Small intestine (tissue), 7 donors: Measurements from ENCODE around the gene ADARB2. TPM values are rescaled to one million over a fixed set of nuclear protein-coding genes. Genes with fewer than 3 reads are reported as not detected.

Experiments
- DNase-seq, 2 donors: peaks; one replicate each; pipeline versions ENCODE4 v3.0.0 to v3.0.0-alpha.2; 2013
- FAIRE-seq: peaks from 2 replicates; lab custom pipeline; 2012; peaks lifted over from hg19 to GRCh38; lab: Jason Lieb, UNC
- H3K27ac ChIP-seq, 3 donors: one replicate each; pipeline ENCODE4 v1.5.1; 2013; ENCODE audit warnings: low read length in 2 of 3, mild to moderate bottlenecking in 2 of 3, control low read depth in 1 of 3, inconsistent platforms in 1 of 3, low read depth in 1 of 3, moderate library complexity in 1 of 3
- H3K27me3 ChIP-seq, 3 donors: one replicate each; pipeline ENCODE4 v1.6.1; 2013; ENCODE audit warnings: low read length in 3 of 3, inconsistent platforms in 1 of 3; ENCODE audit not compliant: control insufficient read depth in 3 of 3, insufficient read depth in 3 of 3
- H3K36me3 ChIP-seq, 3 donors: one replicate each; pipeline ENCODE4 v1.6.1; 2013; ENCODE audit warnings: low read length in 3 of 3, inconsistent platforms in 1 of 3, low read depth in 1 of 3, mild to moderate bottlenecking in 1 of 3, moderate library complexity in 1 of 3; ENCODE audit not compliant: control insufficient read depth in 3 of 3, insufficient read depth in 2 of 3
- H3K4me1 ChIP-seq, 3 donors: one replicate each; pipeline ENCODE4 v1.6.1; 2013; ENCODE audit warnings: low read length in 2 of 3, inconsistent platforms in 1 of 3, low read depth in 1 of 3, mild to moderate bottlenecking in 1 of 3, moderate library complexity in 1 of 3; ENCODE audit not compliant: control insufficient read depth in 3 of 3, insufficient read depth in 2 of 3
- H3K4me3 ChIP-seq, 3 donors: one replicate each; pipeline ENCODE4 v1.5.1; 2013; ENCODE audit warnings: low read length in 3 of 3, control low read depth in 1 of 3, inconsistent platforms in 1 of 3, low read depth in 1 of 3, mild to moderate bottlenecking in 1 of 3, moderate library complexity in 1 of 3
- H3K9me3 ChIP-seq, 2 donors: one replicate each; pipeline ENCODE4 v1.6.1; 2013; ENCODE audit warnings: low read depth in 1 of 2, low read length in 1 of 2; ENCODE audit not compliant: control insufficient read depth in 2 of 2, insufficient read depth in 1 of 2
- WGBS, 3 donors: extraction: QIAGEN DNeasy Blood & Tissue Kit; methylation state at CpG; one replicate each; pipeline ENCODE4 v1.1.7; 2013; 5-methylcytosine and 5-hydroxymethylcytosine counted together
- polyA plus RNA-seq, 4 donors: library from polyadenylated mRNA; stranded (reverse) in 3 of 4; unstranded in 1 of 4; fragments of 200-250 nt in 3 of 4; fragments of 120-200 nt in 1 of 4; gene quantifications; one replicate each; pipeline versions ENCODE4 v1.2.1 to v1.2.3, GENCODE V29; 2013
- donor health status: healthy with polysubstance abuse.
- donor health status: control.
- donor health status: control.
- donor health status: Bipolar disorder and iron deficiency.
- donor health status: healthy.

ADARB2 gene
- polyA plus RNA-seq, 4 donors, result 0.35 to 1.8 (median 0.94) TPM

GRCh38 chr10:1712944-1713671 is 24.2 kb downstream of the ADARB2 start:
- H3K4me3 ChIP-seq, result no peak overlapping the region
- DNase-seq, result no peak
- H3K27me3 ChIP-seq, result peaks cover 0 to 8% (median 0%) of the 10 kb centered on the region in 3 donors
- H3K36me3 ChIP-seq, result no peaks in the 10 kb centered on the region
- FAIRE-seq, result no peak
- no peaks in the 10 kb centered on the region for H3K9me3 ChIP-seq
- WGBS, 3 donors, result 82 to 89% (median 84%) methylated on average over 18 of the region's 18 CpGs
- no peaks in the 10 kb centered on the region for H3K4me1 ChIP-seq
- H3K27ac ChIP-seq, result no peak overlapping the region

DNA sequence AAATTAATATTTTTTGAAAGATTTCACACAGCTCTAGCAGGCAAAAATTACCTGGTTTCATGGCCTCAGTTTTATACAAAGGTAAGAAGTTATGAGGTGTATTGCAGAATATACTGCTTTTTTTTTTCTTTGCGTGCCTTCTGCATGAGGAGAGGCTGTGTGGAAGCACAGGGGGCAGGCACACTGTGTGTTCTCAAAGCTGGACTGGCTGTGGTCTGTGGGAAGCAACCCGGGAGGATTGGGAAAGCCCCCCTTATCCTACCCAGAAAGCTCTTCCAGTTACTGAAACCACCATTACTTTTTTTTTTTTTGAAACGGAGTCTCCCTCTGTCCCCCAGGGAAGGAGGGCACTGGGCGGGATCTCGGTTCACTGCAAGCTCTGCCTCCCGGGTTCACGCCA is 25.0 kb downstream of the ADARB2 start:
- FAIRE-seq, result no peak

GRCh38 chr10:1709161-1709560 is 28.2 kb downstream of the ADARB2 start:
- WGBS, 3 donors, result 31 to 50% (median 44%) methylated on average over 2 of the region's 2 CpGs
- no peak for FAIRE-seq
- Histone ChIP-seq H3K4me3 (no peak overlapping the region), H3K36me3 (no peaks in the 10 kb centered on the region), H3K27ac (no peak overlapping the region), H3K9me3 (peaks cover 0 to 7% of the 10 kb centered on the region in 2 donors), H3K4me1 (no peaks in the 10 kb centered on the region), H3K27me3 (peaks cover 0 to 4% (median 2%) of the 10 kb centered on the region in 3 donors)
- no peak for DNase-seq

More for the DNA sequence above, 25.0 kb downstream of the ADARB2 start:
- Histone ChIP-seq H3K27me3 (peaks cover 0 to 8% (median 0%) of the 10 kb centered on the region in 3 donors), H3K36me3 (no peaks in the 10 kb centered on the region), H3K27ac (no peak overlapping the region), H3K9me3 (no peaks in the 10 kb centered on the region), H3K4me3 (no peak overlapping the region), H3K4me1 (no peaks in the 10 kb centered on the region)
- no peak for DNase-seq
- 66 to 78% (median 72%) methylated on average over 3 to 5 of the region's 7 CpGs for WGBS, 3 donors

DNA sequence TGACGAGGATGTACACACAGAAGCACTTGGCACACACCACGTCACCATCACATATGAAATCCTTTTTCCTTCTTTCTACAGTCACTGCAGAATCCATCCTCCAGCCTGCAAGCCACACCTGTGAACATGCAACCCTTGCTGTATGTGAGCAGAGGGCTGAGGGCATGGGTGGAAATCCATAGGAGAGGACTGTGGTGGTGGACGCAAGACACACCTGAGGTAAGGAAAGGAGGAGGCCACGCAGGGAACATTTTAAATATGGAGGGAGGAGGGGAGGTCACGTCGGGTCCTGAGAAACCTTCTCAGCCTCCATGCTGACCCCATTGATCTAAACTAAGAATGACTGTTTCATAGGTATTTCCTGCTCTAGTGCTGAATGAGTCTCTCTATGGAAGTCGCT is 28.6 kb downstream of the ADARB2 start:
- FAIRE-seq (no peak), DNase-seq (no peak)
- no peak overlapping the region for H3K4me3 ChIP-seq
- peaks cover 0 to 4% (median 2%) of the 10 kb centered on the region in 3 donors for H3K27me3 ChIP-seq
- no peak overlapping the region for H3K27ac ChIP-seq
- no peaks in the 10 kb centered on the region for H3K36me3 ChIP-seq
- 63 to 80% (median 79%) methylated on average over 7 of the region's 7 CpGs for WGBS, 3 donors
- peaks cover 0 to 11% of the 10 kb centered on the region in 2 donors for H3K9me3 ChIP-seq
- no peaks in the 10 kb centered on the region for H3K4me1 ChIP-seq

DNA sequence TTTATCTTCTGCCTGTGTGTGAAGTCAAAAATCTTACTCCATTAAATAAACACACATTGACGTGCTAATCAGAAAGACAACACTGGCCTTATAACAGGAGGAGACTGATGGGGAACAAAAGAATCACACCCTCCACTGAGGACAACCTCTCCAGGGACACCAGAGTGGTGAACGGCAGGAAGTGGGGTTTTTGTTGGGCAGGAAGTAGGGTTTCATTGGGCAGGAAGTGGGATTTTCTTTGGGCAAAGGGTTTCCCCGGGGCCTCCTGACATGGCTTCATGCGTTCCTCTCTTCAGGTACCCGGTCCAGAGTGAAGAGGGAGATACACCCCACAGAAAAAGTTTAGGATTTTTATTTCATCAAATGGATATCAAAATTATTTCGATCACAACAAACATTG is 30.6 kb downstream of the ADARB2 start:
- peaks cover 0 to 21% of the 10 kb centered on the region in 2 donors for H3K9me3 ChIP-seq
- no peak for FAIRE-seq
- 24 to 44% (median 31%) methylated on average over 6 of the region's 6 CpGs for WGBS, 3 donors
- H3K27ac ChIP-seq, result no peak overlapping the region
- peaks cover 2 to 4% (median 4%) of the 10 kb centered on the region in 3 donors for H3K27me3 ChIP-seq
- H3K36me3 ChIP-seq, result no peaks in the 10 kb centered on the region
- H3K4me1 ChIP-seq, result no peaks in the 10 kb centered on the region
- no peak overlapping the region for H3K4me3 ChIP-seq
- DNase-seq, result no peak

DNA sequence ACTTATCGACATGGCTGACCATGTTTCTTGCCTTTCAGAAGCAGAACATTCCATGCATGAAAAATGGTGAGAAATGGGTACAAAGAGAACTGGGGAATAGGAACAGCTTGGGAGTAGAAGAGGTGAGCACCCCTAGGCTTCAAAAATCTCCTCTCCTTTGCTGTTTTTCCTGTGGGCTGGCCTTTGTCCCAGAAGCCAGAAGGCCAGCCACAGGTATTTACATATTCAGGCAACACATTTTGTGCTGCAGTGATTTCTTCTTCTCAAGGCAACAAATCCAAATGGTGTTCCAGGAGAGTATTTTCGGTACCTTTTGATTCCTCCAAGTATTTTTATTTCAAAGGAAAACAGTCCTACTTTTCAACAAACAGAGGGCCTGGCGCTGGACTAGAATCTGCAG is 31.1 kb downstream of the ADARB2 start:
- peaks cover 2 to 4% (median 4%) of the 10 kb centered on the region in 3 donors for H3K27me3 ChIP-seq
- DNase-seq, result no peak
- no peak overlapping the region for H3K4me3 ChIP-seq
- H3K36me3 ChIP-seq, result no peaks in the 10 kb centered on the region
- H3K27ac ChIP-seq, result no peak overlapping the region
- 88 to 94% (median 92%) methylated on average over 3 of the region's 3 CpGs for WGBS, 3 donors
- peaks cover 0 to 21% of the 10 kb centered on the region in 2 donors for H3K9me3 ChIP-seq
- no peak for FAIRE-seq
- no peaks in the 10 kb centered on the region for H3K4me1 ChIP-seq

GRCh38 chr10:1698185-1698584 is 39.1 kb downstream of the ADARB2 start:
- Histone ChIP-seq H3K9me3 (peaks cover 0 to 6% of the 10 kb centered on the region in 2 donors), H3K27ac (no peak overlapping the region), H3K4me1 (no peaks in the 10 kb centered on the region), H3K36me3 (no peaks in the 10 kb centered on the region), H3K4me3 (no peak overlapping the region), H3K27me3 (peaks cover 0 to 4% (median 0%) of the 10 kb centered on the region in 3 donors)
- WGBS, 3 donors, result 78 to 82% (median 82%) methylated on average over 8 of the region's 8 CpGs
- DNase-seq (no peak), FAIRE-seq (no peak)

- H3K9me3 ChIP-seq, result no peaks in the 10 kb centered on the region
- FAIRE-seq, result no peak
Observed at GRCh38 chr10:1696106-1696505, 41.2 kb downstream of the ADARB2 start.

More at GRCh38 chr10:1696106-1696505, 41.2 kb downstream of the ADARB2 start:
- H3K36me3 ChIP-seq, result no peaks in the 10 kb centered on the region
- no peak overlapping the region for H3K4me3 ChIP-seq
- no peak overlapping the region for H3K27ac ChIP-seq
- WGBS, 3 donors, result 87 to 90% (median 87%) methylated on average over 6 of the region's 6 CpGs
- no peak for DNase-seq
- peaks cover 0 to 3% (median 0%) of the 10 kb centered on the region in 3 donors for H3K27me3 ChIP-seq
- no peaks in the 10 kb centered on the region for H3K4me1 ChIP-seq
